Femur (tissue), 1 donor: ENCODE results near the gene SLC2A11.
"Not testable (repeated sequence)": the region's sequence is repeated elsewhere in the genome, so short reads cannot be mapped to it uniquely, and the experiment has no call there.

Experiments used
- DNase-seq: peaks from one replicate; pipeline ENCODE4 v3.0.0-alpha.2; 2017

SLC2A11 gene

DNA sequence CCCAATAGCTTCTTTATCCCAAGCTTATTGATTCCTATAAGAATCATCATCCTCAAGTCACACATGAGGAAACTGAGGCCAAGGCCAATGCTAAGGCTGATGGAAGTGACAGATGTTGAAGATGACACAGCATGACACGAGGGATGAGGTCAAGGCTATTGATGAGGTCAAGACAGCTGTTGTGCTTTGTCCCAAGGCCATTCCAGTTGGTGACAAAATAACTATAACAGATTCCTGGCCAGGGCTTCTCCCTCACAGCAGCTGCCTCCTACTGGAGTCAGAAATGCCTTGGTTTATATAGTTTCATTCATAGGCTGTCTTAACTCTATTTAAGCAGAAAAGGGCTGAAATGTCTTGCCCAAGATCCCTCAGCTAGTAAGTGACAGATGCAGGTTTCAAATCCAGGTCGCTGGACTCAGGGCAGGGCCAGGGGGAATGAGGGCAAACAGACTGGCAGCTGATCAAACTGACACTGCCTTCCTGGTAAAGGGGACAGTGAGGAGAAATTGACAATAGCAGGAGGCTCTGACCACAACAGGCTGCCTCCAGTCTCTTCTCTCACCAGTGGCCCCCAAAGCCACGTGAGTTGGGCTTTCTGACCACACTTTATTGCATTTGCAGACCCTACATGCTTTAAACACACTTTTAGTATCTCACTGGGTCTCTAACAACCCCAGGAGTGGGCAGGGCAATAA lies 53.0 kb downstream of the SLC2A11 start:
- DNase-seq = no peak

DNA sequence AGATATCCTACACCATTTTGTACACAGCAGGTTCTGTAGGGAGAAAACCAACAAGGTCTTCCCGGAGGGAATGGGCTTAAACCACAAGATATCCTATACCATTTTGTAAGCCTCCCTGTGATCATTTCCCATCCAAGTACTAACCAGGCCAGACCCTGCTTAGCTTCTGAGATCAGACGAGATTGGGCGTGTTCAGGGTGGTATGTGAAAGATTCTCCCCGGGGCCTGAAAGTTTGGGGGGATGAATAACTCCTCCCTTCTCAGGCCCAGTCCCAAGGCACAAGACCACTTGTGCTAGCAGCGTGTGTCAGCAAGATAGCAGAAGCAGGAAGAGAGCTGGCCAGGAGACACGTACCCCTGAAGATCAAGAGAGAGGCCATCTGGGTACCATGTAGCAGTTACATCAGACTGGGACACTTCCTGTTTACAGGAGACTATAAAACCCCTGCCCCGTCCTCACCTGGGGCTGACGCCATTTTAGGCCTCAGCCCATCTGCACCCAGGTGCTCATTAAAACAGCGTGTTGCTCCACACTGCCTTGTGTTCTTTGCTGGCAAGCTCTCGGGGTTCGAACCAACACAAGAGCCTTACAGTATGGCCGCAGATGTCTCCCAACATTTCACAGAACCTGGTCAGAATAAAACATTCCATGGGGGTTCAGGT lies 53.8 kb downstream of the SLC2A11 start:
- DNase-seq = no peak

DNA sequence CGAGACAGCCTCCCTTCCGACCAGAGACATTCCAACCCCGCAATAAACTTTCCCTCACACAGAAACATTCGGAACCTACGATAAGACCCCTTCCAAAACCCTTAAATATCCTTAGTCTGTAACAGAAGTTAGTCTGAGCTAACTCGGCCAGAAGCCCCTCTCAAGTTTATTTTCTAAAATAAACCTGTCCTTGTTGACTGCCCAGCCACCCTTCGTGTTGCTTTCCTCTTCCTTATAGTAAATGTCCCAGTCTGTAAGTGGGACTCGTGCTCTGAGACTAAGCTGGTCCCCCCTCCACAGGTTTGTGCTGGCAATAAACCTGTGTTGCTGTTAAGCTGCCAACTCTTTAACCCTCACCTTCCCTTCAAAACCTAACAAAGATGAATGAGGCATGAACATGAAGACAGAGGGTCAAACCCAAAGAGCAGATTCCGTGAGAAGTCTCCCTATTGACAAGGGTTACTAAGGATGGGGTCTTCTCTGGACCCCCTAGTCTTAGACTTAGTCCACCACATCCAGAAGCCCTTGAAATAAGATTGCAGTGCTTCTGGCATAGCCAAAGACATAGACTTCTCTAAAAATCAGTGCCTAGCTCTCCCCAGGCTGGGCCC lies 54.7 kb downstream of the SLC2A11 start:
- no peak for DNase-seq

DNA sequence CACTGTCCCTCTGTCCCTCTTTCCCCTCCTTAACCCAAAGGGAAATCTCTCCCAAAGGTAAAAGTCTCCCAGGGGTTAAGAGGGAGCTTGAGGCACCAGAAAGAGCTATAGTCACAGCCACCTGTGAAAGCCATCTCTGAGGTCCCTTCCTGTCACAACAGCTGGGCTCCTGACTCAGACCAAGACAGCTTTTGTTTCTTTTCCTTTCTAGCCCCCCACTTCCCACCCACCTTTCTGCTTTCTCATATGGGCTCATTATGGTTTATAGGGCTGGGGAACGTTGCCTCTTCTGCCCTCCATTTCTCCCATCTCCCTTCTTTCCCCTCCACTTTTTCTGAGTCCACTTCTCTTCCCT lies 55.6 kb downstream of the SLC2A11 start:
- DNase-seq = no peak

DNA sequence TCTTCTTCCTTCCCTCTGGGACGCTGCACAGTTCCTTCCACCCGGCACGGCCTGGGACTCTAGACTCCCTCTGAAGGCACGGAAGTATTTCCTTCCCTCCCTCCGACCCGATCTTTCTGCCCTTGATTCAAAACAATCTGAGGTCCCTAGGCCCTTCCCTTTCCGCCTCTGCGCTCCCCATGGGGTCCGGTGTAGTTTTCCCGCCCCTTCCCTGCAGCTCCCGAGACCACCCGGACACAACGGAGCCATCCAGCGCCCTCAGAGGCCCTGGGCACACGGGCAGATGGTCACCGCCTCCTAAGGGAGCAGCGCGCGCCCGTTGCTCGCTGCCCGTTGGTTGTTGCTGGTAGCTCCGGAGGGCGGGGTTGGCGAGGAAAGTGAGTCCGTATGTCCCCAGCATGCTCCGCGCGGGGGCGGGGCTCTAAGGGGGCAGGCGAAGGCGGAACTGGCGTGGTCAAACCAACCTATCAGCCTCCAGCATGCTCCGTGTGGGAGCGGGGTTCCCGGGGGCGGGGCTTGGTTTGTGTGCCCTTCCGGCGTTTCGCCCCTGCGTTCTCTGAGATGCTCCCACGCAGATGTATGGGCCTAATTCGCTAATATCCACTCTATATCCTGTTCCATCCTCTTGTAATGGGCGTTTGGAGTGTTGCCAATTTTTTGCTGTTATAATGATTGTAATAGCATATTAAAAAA lies 56.1 kb downstream of the SLC2A11 start:
- peak; percentile 99 for DNase-seq

DNA sequence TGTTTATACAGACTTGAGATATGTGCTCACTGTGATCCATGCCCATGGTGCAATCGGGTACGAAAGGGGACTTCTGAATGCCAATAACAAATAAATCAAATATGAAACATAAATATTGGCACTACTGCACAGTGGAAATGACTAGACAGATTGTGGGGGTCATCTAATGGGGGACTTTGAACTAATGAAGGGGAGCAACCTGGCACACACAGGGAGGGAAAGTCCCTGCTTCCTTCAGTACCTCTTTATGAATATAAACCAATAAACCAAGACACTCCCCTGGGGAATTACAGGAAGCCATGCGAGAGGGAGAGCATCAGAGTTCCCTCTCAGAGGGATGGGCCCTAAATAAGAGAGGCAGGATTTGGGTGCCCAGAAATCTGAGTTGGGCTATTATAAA lies 57.6 kb downstream of the SLC2A11 start:
- no peak for DNase-seq

DNA sequence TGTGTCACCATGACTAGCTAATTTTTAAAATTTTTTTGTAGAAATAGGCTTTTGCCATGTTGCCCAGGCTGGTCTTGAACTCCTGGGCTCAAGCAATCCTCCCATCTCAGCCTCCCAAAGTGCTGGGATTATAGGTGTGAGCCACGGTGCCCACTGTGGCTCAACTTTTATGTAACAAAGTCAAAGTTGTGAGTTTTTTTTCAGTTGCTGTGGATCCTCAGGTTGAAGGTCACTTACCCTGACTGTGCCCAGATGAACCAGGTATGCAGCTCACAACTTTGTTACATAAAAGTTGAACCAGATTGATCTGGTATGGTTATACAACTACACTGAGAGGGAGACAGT lies 62.6 kb downstream of the SLC2A11 start:
- not testable (repeated sequence) for DNase-seq

DNA sequence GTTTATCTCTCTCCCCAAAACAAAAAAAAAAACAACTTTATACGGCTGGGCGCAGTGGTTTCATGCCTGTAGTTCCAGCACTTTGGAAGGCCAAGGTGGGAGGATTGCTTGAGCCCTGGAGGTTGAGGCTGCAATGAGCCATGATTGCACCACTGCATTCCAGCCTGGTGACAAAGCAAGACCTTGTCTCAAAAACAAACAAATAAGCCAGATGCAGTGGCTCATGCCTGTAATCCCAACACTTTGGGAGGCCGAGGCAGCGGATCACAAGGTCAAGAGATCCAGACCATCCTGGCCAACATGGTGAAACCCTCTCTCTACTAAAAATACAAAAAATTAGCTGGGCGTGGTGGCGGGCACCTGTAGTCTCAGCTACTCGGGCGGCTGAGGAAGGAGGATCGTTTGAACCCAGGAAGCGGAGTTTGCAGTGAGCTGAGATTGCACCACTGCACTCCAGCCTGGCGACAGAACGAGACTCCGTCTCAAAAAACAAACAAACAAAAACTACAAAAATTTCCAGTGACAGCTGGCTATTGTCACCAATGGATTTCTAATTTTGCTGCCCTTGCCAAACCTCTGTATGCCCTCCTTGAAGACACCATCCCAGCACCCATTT lies 64.0 kb downstream of the SLC2A11 start:
- DNase-seq = not testable (repeated sequence)

DNA sequence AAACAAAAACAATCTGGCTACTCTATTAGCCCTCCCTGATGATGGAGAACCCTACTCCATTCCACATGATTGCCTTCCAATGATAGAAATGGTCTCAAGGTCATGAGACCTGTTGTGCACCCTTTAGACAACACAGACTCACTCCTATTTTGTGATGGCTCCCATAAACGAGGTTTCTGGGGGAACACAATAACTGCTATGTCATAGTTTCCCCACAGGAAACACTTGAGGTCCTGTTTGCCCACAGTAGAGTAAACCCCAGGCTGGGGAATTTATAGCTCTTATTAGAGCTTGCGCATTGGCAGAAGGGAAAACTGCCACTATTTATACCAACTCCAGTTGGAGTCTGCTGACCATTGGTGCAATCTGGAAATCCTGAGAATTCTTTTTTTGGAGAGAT lies 65.2 kb downstream of the SLC2A11 start:
- DNase-seq = no peak

DNA sequence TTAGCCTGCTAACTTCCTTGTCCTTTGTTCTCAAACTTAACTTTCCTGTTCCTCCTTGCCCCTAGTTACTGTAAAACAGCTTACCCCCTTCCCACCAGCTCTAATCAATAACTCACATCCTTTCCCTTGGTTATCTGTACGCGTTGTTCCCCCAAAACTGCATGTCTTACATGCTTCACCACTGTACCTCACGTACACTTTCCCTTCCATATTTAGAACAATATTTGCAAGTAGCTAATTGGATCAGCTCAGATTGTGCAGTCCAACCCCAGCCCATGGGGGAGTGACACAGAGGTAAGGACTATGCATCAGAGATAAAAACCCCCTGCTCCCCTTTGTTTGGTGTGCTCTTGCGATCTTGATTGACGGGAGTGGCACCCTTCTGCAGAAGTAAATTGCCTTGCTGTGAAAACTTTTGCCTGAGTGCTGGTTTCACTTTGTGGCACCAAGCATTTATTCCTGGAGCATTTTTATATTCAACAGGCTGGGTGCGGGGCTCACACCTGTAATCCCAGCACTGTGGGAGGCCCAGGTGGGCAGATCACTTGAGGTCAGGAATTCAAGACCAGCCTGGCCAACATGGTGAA lies 67.4 kb downstream of the SLC2A11 start:
- no peak for DNase-seq

DNA sequence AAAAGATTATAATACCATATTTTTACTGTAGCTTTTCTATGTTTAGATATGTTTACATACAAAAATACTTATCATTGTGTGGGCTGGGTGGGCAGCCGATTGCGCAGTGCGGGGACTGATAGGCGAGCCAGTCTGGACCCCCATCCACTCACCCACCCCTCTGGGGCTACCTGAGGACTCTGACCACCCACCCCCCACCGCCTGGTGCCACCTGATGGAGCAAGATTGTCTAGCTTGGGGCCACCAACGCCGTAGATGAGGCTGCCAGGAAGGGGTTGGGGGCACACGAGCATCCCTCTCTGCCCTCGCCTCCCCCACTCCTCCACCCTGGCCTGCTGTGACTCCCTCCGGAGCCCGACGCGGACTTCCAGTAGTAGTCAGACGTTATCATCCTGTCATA lies 68.9 kb downstream of the SLC2A11 start:
- no peak for DNase-seq
